ENCODE results near the gene TOGARAM2. TPM values are rescaled to one million over a fixed set of nuclear protein-coding genes. Genes with fewer than 3 reads are reported as not detected.

TOGARAM2 gene
- total and polyA plus RNA-seq, 2 of the 13 experiments (the other 11 are each of a cell fraction or from before 2014, with no cell fraction given), result under 0.01 to 0.05 TPM

DNA sequence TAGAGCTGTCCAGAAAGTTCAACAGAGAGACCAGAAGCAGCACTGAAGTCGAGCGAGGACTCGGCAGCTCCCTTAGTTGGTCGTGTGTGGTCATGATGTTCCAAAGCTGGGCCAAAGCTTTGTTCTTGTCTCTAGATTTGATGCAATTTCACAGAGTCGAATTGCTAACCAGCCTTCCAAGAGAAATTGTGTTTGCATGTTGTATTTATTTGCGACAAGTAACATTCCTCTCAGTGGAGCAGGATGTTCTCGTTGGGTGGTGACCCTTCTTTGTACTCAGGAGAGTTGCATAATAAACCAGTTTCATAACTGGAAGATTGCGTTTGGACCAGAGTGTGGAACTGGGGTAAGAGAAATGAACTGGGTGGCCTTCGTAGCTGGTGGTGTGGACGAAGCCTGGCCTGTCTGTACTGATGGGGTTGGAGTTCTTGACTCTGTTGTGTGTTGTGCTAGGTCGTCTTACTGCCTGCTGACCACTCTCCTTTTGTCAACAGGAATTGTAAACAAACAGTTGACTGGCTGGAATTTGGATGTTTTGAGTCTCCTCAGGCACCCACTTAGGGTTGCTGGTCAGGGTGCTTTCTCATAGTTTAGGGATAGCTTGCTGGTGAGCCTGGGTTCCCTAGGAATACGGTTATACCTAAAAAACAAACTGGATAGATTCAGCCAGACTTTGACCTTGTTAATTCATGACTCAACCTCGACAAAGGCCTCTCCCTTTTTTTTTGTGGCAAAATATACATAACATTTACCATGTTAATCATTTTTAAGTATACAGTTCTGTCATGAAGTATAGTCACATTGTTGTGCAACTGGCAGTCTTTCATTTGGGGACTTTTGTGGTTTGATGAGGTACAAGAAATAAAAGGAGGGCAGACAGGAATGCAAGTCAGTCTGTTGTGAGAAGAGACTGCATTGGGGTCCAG, 28.9 kb upstream of the TOGARAM2 start (continued):
- TF ChIP-seq AHDC1 (CRISPR knock-in tag; IDR thresholded peaks at IDR 0.05; ENCODE audit: borderline replicate concordance), result 0 out of 2 replicates have a peak, but pooled peaks have one; percentile 60
- 0 out of 2 replicates have a peak, but pooled peaks have one; percentile 32 for TF ChIP-seq ZNF205 (CRISPR knock-in tag; IDR thresholded peaks at IDR 0.05)
- TF ChIP-seq DBP (CRISPR knock-in tag; IDR thresholded peaks at IDR 0.05; ENCODE audit: not compliant biosample characterization), result no peak
- TF ChIP-seq MZF1 (CRISPR knock-in tag; IDR thresholded peaks at IDR 0.05; ENCODE audit: borderline replicate concordance), result 0 out of 2 replicates have a peak, but pooled peaks have one; percentile 36
- TF ChIP-seq, protein P1, sequence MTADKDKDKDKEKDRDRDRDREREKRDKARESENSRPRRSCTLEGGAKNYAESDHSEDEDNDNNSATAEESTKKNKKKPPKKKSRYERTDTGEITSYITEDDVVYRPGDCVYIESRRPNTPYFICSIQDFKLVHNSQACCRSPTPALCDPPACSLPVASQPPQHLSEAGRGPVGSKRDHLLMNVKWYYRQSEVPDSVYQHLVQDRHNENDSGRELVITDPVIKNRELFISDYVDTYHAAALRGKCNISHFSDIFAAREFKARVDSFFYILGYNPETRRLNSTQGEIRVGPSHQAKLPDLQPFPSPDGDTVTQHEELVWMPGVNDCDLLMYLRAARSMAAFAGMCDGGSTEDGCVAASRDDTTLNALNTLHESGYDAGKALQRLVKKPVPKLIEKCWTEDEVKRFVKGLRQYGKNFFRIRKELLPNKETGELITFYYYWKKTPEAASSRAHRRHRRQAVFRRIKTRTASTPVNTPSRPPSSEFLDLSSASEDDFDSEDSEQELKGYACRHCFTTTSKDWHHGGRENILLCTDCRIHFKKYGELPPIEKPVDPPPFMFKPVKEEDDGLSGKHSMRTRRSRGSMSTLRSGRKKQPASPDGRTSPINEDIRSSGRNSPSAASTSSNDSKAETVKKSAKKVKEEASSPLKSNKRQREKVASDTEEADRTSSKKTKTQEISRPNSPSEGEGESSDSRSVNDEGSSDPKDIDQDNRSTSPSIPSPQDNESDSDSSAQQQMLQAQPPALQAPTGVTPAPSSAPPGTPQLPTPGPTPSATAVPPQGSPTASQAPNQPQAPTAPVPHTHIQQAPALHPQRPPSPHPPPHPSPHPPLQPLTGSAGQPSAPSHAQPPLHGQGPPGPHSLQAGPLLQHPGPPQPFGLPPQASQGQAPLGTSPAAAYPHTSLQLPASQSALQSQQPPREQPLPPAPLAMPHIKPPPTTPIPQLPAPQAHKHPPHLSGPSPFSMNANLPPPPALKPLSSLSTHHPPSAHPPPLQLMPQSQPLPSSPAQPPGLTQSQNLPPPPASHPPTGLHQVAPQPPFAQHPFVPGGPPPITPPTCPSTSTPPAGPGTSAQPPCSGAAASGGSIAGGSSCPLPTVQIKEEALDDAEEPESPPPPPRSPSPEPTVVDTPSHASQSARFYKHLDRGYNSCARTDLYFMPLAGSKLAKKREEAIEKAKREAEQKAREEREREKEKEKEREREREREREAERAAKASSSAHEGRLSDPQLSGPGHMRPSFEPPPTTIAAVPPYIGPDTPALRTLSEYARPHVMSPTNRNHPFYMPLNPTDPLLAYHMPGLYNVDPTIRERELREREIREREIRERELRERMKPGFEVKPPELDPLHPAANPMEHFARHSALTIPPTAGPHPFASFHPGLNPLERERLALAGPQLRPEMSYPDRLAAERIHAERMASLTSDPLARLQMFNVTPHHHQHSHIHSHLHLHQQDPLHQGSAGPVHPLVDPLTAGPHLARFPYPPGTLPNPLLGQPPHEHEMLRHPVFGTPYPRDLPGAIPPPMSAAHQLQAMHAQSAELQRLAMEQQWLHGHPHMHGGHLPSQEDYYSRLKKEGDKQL (CRISPR knock-in tag; IDR thresholded peaks at IDR 0.05; ENCODE audit: low read depth), result 0 out of 2 replicates have a peak, but pooled peaks have one; percentile 13
- no peak for TF ChIP-seq FOSL1 (CRISPR knock-in tag; IDR thresholded peaks at IDR 0.05; ENCODE audit: borderline replicate concordance)
- peak; percentile 34; the same call in 1 of the 2 replicates for TF ChIP-seq TFE3 (CRISPR knock-in tag; IDR thresholded peaks at IDR 0.05)
- peak; percentile 62; the same call in 1 of the 2 replicates for TF ChIP-seq ZNF501 (CRISPR knock-in tag; IDR thresholded peaks at IDR 0.05)
- TF ChIP-seq TFDP2 (CRISPR knock-in tag; IDR thresholded peaks at IDR 0.05), result no peak
- TF ChIP-seq ZNF709 (CRISPR knock-in tag; IDR thresholded peaks at IDR 0.05), result peak; percentile 70; the same call in 1 of the 2 replicates

Measured in HepG2 (cell line).